ENCODE results near the gene C1GALT1C1L. TPM values are rescaled to one million over a fixed set of nuclear protein-coding genes. Genes with fewer than 3 reads are reported as not detected.
"Not testable (repeated sequence)": the region's sequence is repeated elsewhere in the genome, so short reads cannot be mapped to it uniquely, and the experiment has no call there.

The C1GALT1C1L gene
- total RNA-seq, 2 experiments from 2014 or later: not detected

GRCh38 chr2:43685357-43685756, 9.1 kb upstream of the C1GALT1C1L start:
- Mint-ChIP-seq H3K4me1 (ENCODE audit: low read depth) (no peaks in the 10 kb centered on the region), H3K9me3 (no peaks in the 10 kb centered on the region), H3K27ac (no peak overlapping the region), H3K36me3 (ENCODE audit: low read depth) (no peaks in the 10 kb centered on the region), H3K27me3 (peaks cover 17% of the 10 kb centered on the region), H3K4me3 (no peak overlapping the region)
- DNase-seq: no peak
- intact Hi-C loops (cut with DNase I, micrococcal nuclease): no loop called here
- Histone ChIP-seq H3K27me3 (ENCODE audit: control insufficient read depth in 1 of 2, insufficient read depth in 2 of 2, low read length in 2 of 2) (no peaks in the 10 kb centered on the region), H3K4me3 (ENCODE audit: low read length) (no peak overlapping the region), H3K36me3 (ENCODE audit: insufficient read depth, low read length) (no peaks in the 10 kb centered on the region), H3K27ac (ENCODE audit: low read depth in 1 of 2, low read length in 2 of 2) (no peak overlapping the region), H3K9me3 (ENCODE audit: control insufficient read depth in 1 of 2, insufficient read depth in 1 of 2, low read length in 2 of 2) (no peaks in the 10 kb centered on the region), H3K4me1 (ENCODE audit: insufficient read depth, low read length) (no peaks in the 10 kb centered on the region)
- no peak for ATAC-seq (ENCODE audit: poor library complexity)
- no peak for TF ChIP-seq CTCF (IDR thresholded peaks at IDR 0.05)
- POLR2A ChIA-PET: no interaction called here
- CTCF ChIA-PET: no interaction called here

GRCh38 chr2:43677783-43678182, 1.6 kb upstream of the C1GALT1C1L start:
- POLR2A ChIA-PET, CTCF ChIA-PET: not testable (repeated sequence)

GRCh38 chr2:43675646-43676321, 445 bp downstream of the C1GALT1C1L start:
- peaks cover 49% of the 10 kb centered on the region for H3K27me3 Mint-ChIP-seq
- no peak overlapping the region for H3K4me3 Mint-ChIP-seq
- ChIA-PET POLR2A (no interaction called here), CTCF (no interaction called here)
- DNase-seq: no peak
- H3K4me1 Mint-ChIP-seq (ENCODE audit: low read depth): no peaks in the 10 kb centered on the region
- H3K9me3 ChIP-seq (ENCODE audit: control insufficient read depth in 1 of 2, insufficient read depth in 1 of 2, low read length in 2 of 2): peaks cover 0 to 8% of the 10 kb centered on the region in 2 experiments
- H3K9me3 Mint-ChIP-seq: peaks cover 6% of the 10 kb centered on the region
- intact Hi-C loops (cut with DNase I, micrococcal nuclease): no loop called here
- H3K36me3 Mint-ChIP-seq (ENCODE audit: low read depth): no peaks in the 10 kb centered on the region
- H3K27me3 ChIP-seq (ENCODE audit: control insufficient read depth in 1 of 2, insufficient read depth in 2 of 2, low read length in 2 of 2): peaks cover 5 to 13% of the 10 kb centered on the region in 2 experiments
- H3K36me3 ChIP-seq (ENCODE audit: insufficient read depth, low read length): no peaks in the 10 kb centered on the region
- TF ChIP-seq CTCF (IDR thresholded peaks at IDR 0.05): no peak
- peaks cover 5% of the 10 kb centered on the region for H3K4me1 ChIP-seq (ENCODE audit: insufficient read depth, low read length)
- peak overlapping the region; percentile 31 for H3K4me3 ChIP-seq (ENCODE audit: low read length)
- no peak overlapping the region for H3K27ac Mint-ChIP-seq
- no peak for ATAC-seq (ENCODE audit: poor library complexity)
- no peak overlapping the region for H3K27ac ChIP-seq (ENCODE audit: low read depth in 1 of 2, low read length in 2 of 2)

More at GRCh38 chr2:43677783-43678182, 1.6 kb upstream of the C1GALT1C1L start:
- H3K27ac ChIP-seq (ENCODE audit: low read depth in 1 of 2, low read length in 2 of 2); H3K36me3 Mint-ChIP-seq (ENCODE audit: low read depth); H3K4me3 ChIP-seq (ENCODE audit: low read length); H3K36me3 ChIP-seq (ENCODE audit: insufficient read depth, low read length); DNase-seq; H3K4me1 ChIP-seq (ENCODE audit: insufficient read depth, low read length); H3K9me3 Mint-ChIP-seq; H3K9me3 ChIP-seq (ENCODE audit: control insufficient read depth in 1 of 2, insufficient read depth in 1 of 2, low read length in 2 of 2); H3K4me1 Mint-ChIP-seq (ENCODE audit: low read depth); H3K27ac Mint-ChIP-seq; intact Hi-C loops (cut with DNase I, micrococcal nuclease); H3K4me3 Mint-ChIP-seq; ATAC-seq (ENCODE audit: poor library complexity): not testable (repeated sequence)
- H3K27me3 ChIP-seq (ENCODE audit: control insufficient read depth in 1 of 2, insufficient read depth in 2 of 2, low read length in 2 of 2): peaks cover 5 to 13% of the 10 kb centered on the region in 2 experiments
- peaks cover 35% of the 10 kb centered on the region for H3K27me3 Mint-ChIP-seq

- ChIA-PET POLR2A (no interaction called here), CTCF (no interaction called here)
- Mint-ChIP-seq H3K9me3 (peaks cover 5% of the 10 kb centered on the region), H3K4me3 (no peak overlapping the region), H3K27ac (no peak overlapping the region), H3K27me3 (peaks cover 23% of the 10 kb centered on the region), H3K4me1 (ENCODE audit: low read depth) (no peaks in the 10 kb centered on the region), H3K36me3 (ENCODE audit: low read depth) (no peaks in the 10 kb centered on the region)
- H3K4me1 ChIP-seq (ENCODE audit: insufficient read depth, low read length): no peaks in the 10 kb centered on the region
- intact Hi-C loops (cut with DNase I, micrococcal nuclease): no loop called here
- no peak for DNase-seq
- H3K9me3 ChIP-seq (ENCODE audit: control insufficient read depth in 1 of 2, insufficient read depth in 1 of 2, low read length in 2 of 2): peaks cover 0 to 4% of the 10 kb centered on the region in 2 experiments
- ATAC-seq (ENCODE audit: poor library complexity): no peak
- no peaks in the 10 kb centered on the region for H3K27me3 ChIP-seq (ENCODE audit: control insufficient read depth in 1 of 2, insufficient read depth in 2 of 2, low read length in 2 of 2)
- no peak overlapping the region for H3K4me3 ChIP-seq (ENCODE audit: low read length)
- no peaks in the 10 kb centered on the region for H3K36me3 ChIP-seq (ENCODE audit: insufficient read depth, low read length)
- no peak for TF ChIP-seq CTCF (IDR thresholded peaks at IDR 0.05)
- H3K27ac ChIP-seq (ENCODE audit: low read depth in 1 of 2, low read length in 2 of 2): no peak overlapping the region
Measured at GRCh38 chr2:43657241-43657640, 19.0 kb downstream of the C1GALT1C1L start.
